Measurements from ENCODE around the gene TCP11L1. TPM values are rescaled to one million over a fixed set of nuclear protein-coding genes. Genes with fewer than 3 reads are reported as not detected.

The TCP11L1 gene
- total and polyA plus RNA-seq, 2 donors (not counting 3 experiments of a cell fraction or from before 2014, with no cell fraction given): 12.1 to 18.1 TPM

DNA sequence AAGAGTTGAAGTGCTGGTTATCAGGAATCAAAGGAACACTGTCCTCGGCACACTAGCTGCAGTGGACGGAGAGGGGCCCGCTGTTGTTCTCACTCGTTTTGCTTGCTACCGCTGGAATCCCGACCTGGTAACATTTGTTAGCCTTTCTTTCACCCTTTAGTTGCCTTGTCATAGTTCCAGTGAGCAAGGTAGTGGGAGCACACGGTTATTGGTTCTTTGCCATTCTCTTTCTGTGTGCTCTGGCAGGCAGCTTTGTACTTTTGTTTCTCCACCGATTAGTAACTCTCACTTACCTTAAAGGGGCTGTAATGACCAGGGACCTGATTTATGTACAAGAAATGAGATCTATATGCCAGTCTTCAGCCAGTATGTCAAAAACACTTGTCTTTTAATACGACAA lies 21.9 kb upstream of the TCP11L1 start:
- H3K4me3 ChIP-seq (replicated peaks in 1 of 3; ENCODE audit: insufficient read depth in 1 of 3, low read depth in 1 of 3, low read length in 3 of 3): no peak overlapping the region
- H4K20me1 ChIP-seq (replicated peaks; ENCODE audit: control insufficient read depth, extremely low read depth, insufficient read depth, low read length): no peaks in the 10 kb centered on the region
- H3K4me2 ChIP-seq (ENCODE audit: insufficient read depth, low read length): no peak overlapping the region
- TF ChIP-seq POLR2AphosphoS5 (IDR thresholded peaks at IDR 0.05; ENCODE audit: insufficient read depth, low read depth, low read length) (no peak), EZH2 (IDR thresholded peaks at IDR 0.05; ENCODE audit: borderline replicate concordance, low read depth, low read length, severe bottlenecking) (peak; percentile 27), CTCF (IDR thresholded peaks at IDR 0.05; ENCODE audit: extremely low read depth in 1 of 2, insufficient read depth in 1 of 2, low read depth in 1 of 2, low read length in 2 of 2) (no peak), POLR2A (IDR thresholded peaks at IDR 0.05; ENCODE audit: low read depth, low read length) (no peak), GATA2 (IDR thresholded peaks at IDR 0.05; ENCODE audit: insufficient read depth, insufficient read length, low read depth, low read length) (no peak)
- H2AFZ ChIP-seq (ENCODE audit: low read depth, low read length): no peak overlapping the region
- H3K9me3 ChIP-seq (replicated peaks; ENCODE audit: control insufficient read depth, insufficient read depth, low read length): no peaks in the 10 kb centered on the region
- BruUV-seq (replicated peaks): no TSS peak
- H3K27ac ChIP-seq (ENCODE audit: insufficient read depth, low read depth, low read length): no peak overlapping the region
- no peak for FAIRE-seq
- H3K36me3 ChIP-seq (ENCODE audit: control insufficient read depth in 2 of 2, extremely low read depth in 1 of 2, insufficient read depth in 2 of 2, low read length in 2 of 2): no peaks in the 10 kb centered on the region
- no peaks in the 10 kb centered on the region for H3K9me1 ChIP-seq (replicated peaks; ENCODE audit: control insufficient read depth, extremely low read depth, insufficient read depth, low read length)
- dilution Hi-C loops (cut with MboI; ENCODE audit: extremely low pct_ligation_motif_present, low sequenced_read_pairs) (no loop called here), intact Hi-C loops (cut with micrococcal nuclease) (no loop called here)
- DNase-seq (ENCODE audit: low read depth, low spot score): no peak
- ChIA-PET POLR2A (interaction anchor here (0.6 kb wide), 1 partner anchor 815 kb away, joined by 7 read pairs; no protein-coding TSS in a partner anchor), CTCF (no interaction called here)
- H3K4me1 ChIP-seq (ENCODE audit: control insufficient read depth, extremely low read depth, insufficient read depth, low read length): peaks cover 5% of the 10 kb centered on the region
- H3K9ac ChIP-seq (replicated peaks; ENCODE audit: extremely low read depth, insufficient read depth, low read length): no peak overlapping the region
- H3K27me3 ChIP-seq (ENCODE audit: control insufficient read depth in 2 of 2, insufficient read depth in 2 of 2, low read length in 2 of 2): peaks cover 20 to 39% of the 10 kb centered on the region in 2 experiments
- H3K79me2 ChIP-seq (ENCODE audit: control insufficient read depth, insufficient read depth, low read length): no peaks in the 10 kb centered on the region

DNA sequence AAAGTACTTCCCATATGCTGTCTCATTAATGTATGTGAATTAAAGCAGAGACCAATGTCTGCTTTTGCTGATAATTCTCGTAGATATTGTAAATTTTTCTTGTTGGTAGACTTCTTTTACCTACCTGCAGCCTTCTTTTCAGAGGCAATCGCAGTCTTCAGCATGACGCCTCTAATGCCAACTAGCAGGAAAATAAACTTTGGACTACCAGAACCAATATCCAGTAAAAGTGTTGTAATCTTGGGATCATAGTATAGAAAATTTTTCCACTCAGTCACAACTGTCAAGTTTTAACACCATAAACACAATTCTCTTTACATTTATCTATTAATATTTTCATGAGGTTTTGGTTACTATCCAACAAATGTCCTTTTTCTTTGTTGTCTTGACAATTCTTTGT lies 21.4 kb upstream of the TCP11L1 start:
- FAIRE-seq (no peak), DNase-seq (ENCODE audit: low read depth, low spot score) (no peak)
- Histone ChIP-seq H3K4me3 (replicated peaks in 1 of 3; ENCODE audit: insufficient read depth in 1 of 3, low read depth in 1 of 3, low read length in 3 of 3) (no peak overlapping the region), H3K36me3 (ENCODE audit: control insufficient read depth in 2 of 2, extremely low read depth in 1 of 2, insufficient read depth in 2 of 2, low read length in 2 of 2) (no peaks in the 10 kb centered on the region), H3K27ac (ENCODE audit: insufficient read depth, low read depth, low read length) (no peak overlapping the region), H3K27me3 (ENCODE audit: control insufficient read depth in 2 of 2, insufficient read depth in 2 of 2, low read length in 2 of 2) (peaks cover 20 to 39% of the 10 kb centered on the region in 2 experiments), H3K4me2 (ENCODE audit: insufficient read depth, low read length) (no peak overlapping the region), H2AFZ (ENCODE audit: low read depth, low read length) (no peak overlapping the region), H3K9ac (replicated peaks; ENCODE audit: extremely low read depth, insufficient read depth, low read length) (no peak overlapping the region), H3K79me2 (ENCODE audit: control insufficient read depth, insufficient read depth, low read length) (no peaks in the 10 kb centered on the region), H4K20me1 (replicated peaks; ENCODE audit: control insufficient read depth, extremely low read depth, insufficient read depth, low read length) (no peaks in the 10 kb centered on the region), H3K4me1 (ENCODE audit: control insufficient read depth, extremely low read depth, insufficient read depth, low read length) (peaks cover 5% of the 10 kb centered on the region), H3K9me1 (replicated peaks; ENCODE audit: control insufficient read depth, extremely low read depth, insufficient read depth, low read length) (no peaks in the 10 kb centered on the region), H3K9me3 (replicated peaks; ENCODE audit: control insufficient read depth, insufficient read depth, low read length) (no peaks in the 10 kb centered on the region)
- ChIA-PET POLR2A (interaction anchor here (0.6 kb wide), 1 partner anchor 815 kb away, joined by 7 read pairs; no protein-coding TSS in a partner anchor), CTCF (no interaction called here)
- no peak for TF ChIP-seq POLR2AphosphoS5 (IDR thresholded peaks at IDR 0.05; ENCODE audit: insufficient read depth, low read depth, low read length)
- no peak for TF ChIP-seq JUN (IDR thresholded peaks at IDR 0.05; ENCODE audit: borderline replicate concordance, insufficient read depth, insufficient read length, low read depth)
- TF ChIP-seq MYC (IDR thresholded peaks at IDR 0.05; ENCODE audit: low read depth, low read length): no peak
- no peak for TF ChIP-seq GATA2 (IDR thresholded peaks at IDR 0.05; ENCODE audit: insufficient read depth, insufficient read length, low read depth, low read length)
- TF ChIP-seq CTCF (IDR thresholded peaks at IDR 0.05; ENCODE audit: extremely low read depth in 1 of 2, insufficient read depth in 1 of 2, low read depth in 1 of 2, low read length in 2 of 2): no peak
- TF ChIP-seq POLR2A (IDR thresholded peaks at IDR 0.05; ENCODE audit: low read depth, low read length): no peak
- no peak for TF ChIP-seq MAX (IDR thresholded peaks at IDR 0.05; ENCODE audit: insufficient read depth, insufficient read length)
- BruUV-seq (replicated peaks): no TSS peak
- intact Hi-C loops (cut with micrococcal nuclease): no loop called here
- dilution Hi-C loops (cut with MboI; ENCODE audit: extremely low pct_ligation_motif_present, low sequenced_read_pairs): no loop called here

Data from endothelial cell of umbilical vein (primary cell).